ENCODE data around the gene NNT. TPM values are rescaled to one million over a fixed set of nuclear protein-coding genes. Genes with fewer than 3 reads are reported as not detected.
"Not testable (repeated sequence)": the region's sequence is repeated elsewhere in the genome, so short reads cannot be mapped to it uniquely, and the experiment has no call there.

Gene NNT
- total RNA-seq, 1 donor from 2014 or later, result 205 TPM

DNA sequence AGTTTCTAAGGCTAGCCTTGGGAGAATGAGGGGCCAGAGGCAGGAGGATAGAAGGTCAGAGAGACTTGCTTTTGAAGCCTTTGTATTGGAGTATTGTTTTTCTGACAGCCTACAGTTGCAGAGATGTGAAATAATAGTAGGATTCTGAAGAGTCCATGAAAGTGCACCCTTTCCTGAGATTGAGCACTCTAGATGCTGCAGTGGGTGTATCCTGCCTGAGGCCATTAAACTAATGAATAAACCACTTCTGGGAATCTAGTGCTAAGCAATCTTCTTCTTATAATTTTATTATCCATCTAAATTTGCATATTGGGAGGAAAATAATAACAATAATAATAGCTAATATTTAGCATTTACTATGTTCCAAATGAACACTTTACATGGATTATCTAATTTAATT, 19.3 kb upstream of the NNT start:
- no peak for DNase-seq

DNA sequence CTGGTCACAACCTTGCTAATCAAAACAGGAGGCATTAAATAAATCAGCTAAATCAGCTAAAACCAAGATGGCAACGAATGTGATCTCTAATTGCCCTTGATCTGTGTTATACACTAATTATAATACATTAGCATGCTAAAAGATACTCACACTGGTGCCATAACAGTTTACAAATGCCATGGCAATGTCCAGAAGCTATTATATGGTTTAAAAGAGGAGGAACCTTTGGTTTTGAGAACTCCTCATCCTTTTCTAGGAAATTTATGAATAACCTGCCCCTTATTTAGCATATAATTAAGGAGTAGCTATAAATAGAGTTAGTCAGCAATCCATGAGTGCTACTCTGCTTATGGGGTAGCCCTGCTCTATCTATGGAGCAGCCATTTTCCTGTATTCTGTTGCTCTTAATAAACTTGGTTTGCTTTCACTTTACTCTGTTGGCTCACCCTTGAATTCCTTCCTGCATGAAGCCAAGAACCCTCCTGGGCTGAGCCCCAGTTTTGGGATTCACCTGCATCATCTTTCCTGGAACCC, 18.7 kb upstream of the NNT start:
- DNase-seq, result no peak

DNA sequence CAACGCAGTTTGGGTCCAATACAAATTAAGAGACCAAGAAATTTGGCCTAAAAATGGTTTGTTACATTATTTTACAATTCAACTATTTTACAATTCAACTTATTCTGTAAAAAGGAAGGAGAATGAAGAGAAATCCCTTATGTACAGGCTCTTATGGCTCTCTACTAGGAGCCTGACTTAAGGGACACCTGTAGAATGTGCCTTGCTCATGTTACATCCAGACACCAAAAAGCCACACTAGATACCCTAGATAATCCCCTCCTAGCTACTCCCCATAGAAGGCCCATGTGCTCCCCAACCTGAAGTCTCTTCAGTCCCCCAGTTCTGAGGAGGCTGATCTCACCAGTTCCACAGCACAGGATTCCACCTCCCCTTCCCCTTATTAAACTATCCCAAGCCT, 14.1 kb upstream of the NNT start:
- no peak for DNase-seq

DNA sequence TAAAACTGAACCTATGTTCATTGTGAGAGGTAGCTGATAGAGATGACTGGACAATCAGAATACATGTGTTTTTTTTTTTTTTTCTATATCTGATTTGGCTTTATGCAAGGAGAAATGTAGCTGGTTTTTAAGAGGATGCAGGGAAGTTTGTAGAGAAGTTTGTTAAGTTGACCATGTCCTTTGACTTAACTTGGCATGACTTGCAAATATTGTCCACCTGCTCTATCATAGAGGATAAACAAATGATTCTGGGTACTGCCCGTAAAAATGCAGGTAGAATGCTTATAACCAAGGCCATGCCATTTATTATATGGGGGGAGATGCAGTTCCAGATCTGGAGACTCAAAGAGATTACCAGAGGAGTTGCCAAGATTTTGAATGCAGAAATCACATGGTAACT, 13.7 kb upstream of the NNT start:
- no peak for DNase-seq

DNA sequence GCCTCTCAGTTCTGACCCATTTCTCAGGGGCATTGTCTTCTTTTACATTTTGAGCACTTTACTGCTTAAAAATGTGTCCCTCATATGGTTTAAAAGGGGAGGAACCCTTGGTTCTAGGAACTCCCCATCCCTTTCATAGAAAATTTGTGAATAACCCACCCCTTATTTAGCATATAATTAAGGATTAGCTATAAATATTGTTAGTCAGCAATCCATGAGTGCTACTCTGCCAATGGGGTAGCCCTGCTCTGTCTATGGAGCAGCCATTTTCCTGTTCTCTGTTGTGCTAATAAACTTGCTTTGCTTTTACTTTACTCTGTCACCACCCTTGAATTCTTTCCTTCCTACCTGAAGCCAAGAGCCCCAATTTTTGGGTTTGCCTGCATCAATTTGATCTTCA, 12.3 kb upstream of the NNT start:
- DNase-seq, result no peak

DNA sequence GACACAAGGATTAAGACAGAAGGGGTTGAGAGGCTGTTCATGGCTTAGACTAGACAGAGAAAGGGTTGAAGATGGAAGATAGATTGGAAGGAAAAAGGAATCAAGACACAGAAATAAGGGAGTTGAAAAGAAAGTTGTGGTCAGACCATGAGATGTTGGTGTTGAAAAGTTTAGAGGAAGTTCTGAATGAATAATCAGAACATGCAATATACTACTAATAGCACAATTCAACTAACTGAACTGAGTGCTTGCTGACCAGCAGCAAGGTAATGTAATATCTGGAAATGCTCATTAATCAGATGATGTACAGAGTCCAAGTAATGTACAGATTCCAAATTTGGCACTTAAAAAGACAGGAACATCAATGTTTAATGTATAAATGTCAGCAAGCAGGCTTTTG, 10.6 kb upstream of the NNT start:
- DNase-seq, result no peak

DNA sequence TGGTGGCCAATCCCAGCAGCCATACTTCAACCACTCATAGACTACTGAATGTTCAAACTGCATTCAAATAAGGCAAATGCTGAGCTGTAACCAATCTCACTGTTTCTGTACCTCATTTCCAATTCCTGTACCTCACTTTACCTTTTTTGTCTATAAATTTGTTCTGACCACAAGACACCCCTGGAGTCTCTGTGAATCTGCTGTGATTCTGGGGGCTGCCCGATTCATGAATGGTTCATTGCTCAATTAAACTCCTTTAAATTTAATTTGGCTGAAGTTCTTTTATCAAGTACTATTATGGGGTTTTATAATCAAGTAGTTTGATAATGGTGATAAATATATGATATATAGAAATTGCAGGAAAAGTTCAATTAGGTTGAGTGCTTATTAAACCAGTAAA, 4.1 kb upstream of the NNT start:
- DNase-seq, result not testable (repeated sequence)

DNA sequence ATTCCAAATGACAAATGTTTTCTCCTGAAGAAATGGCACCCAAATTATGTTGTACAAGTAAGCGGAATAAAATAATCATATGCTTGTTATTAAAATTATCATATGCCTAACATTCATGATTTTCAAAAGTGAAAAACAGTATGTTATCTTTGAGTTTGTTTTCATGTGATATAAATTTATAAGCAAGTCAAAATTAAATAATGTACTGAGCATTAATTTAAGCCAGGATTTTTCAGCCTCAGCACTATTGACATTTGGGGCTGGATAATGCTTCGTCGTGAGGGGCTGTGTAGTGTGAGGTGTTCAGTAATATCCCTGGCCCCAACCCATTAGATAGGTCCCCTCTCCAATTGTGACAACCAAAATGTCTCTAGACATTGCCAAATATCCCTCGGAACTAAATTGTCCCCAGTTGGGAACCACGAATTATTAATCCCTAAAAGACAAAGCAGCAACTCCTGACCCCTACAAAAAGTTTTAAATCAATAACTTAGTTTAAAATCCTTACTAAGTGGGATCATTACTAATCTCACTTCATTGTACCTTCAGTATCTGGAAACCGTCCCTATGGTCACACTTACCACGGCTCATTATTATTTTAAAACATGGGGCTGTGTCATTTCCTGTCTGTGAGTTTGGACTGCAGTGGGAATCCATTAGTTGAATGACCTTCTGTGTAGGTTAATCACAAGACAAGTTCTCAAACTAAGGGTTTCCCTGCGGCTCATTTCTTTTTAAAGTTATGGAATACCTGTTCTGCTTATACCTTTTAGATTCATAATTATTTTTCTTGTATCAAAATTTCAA, 1.3 kb upstream of the NNT start:
- DNase-seq, result peak; percentile 47

DNA sequence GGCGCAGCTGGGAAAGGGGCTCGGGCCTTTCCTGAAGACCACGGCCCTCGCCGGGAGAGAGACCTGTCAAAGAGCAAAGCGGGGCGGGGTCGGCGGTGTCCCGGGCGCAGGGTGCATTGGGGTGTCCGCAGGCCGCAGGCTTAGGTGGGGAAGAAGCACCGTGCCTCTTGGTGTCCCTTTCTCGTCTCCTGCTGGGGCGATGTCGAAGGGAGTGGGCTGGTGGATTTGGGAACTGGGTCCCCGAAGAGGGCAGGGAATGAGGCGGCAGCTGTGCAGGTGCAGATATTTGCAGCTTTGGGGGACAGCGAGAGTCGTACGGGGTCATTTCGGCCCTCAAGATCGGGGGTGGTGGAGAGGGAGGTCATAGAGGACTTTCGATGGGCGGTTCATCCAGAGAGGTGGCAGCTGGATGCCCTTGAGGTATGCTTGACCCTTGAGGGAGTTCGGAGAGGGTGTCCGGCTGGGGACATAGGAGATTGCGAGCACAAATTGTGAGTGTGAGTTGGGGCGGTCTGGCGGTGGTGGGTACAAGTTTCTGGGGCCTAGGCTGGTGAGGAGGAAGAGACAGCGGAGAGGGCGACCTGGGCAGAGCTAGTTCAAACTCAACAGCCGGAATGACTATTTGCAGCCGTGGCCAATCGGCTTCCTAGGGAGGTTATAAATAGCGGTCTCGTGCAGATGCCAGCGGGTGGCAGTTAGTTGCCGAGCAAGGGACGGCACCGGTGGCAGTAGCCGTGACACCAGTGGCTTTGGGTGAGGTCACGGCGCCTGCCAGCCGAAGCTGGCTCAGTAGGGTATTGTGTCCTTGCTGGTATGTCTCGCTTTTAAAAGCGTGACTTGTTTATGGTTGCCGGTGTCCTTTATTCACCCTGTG, 601 bp downstream of the NNT start:
- peak; percentile 77 for DNase-seq

DNA sequence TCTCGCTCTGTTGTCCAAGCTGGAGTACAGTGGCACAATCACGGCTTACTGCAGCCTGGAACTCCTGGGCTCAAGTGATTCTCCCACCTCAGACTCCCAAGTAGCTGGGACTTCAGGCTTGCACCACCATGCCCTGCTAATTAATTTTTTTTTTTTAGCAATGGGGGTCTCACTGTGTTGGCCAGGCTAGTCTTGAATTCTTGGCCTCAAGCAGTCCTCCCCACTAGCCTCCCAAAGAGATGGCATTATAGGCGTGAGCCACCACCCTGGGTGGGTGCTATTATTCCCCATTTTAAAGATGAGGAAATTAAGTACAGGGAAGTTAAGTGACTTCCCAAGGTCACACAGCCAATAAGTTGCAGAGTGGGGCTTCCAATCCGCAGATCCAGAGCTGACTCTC, 1.7 kb downstream of the NNT start:
- DNase-seq, result no peak

DNA sequence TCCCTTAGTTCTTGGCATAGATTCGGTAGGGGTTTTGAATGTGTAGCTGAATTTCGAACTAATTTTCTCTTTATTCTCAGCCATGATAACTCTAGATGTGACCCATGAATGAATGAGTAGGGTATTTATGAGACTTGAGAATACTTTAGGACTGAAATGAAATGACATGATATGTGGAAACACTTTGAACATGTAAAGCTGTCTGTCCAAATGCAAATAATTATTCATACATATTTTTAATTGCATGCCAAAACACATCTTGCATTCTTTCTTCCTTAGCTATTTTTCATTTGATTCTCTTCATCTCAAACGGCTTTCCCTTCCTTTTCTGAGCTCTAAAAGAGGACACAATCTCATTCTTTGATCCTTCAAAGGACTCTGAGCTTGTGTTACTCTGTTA, 3.4 kb downstream of the NNT start:
- DNase-seq, result no peak

DNA sequence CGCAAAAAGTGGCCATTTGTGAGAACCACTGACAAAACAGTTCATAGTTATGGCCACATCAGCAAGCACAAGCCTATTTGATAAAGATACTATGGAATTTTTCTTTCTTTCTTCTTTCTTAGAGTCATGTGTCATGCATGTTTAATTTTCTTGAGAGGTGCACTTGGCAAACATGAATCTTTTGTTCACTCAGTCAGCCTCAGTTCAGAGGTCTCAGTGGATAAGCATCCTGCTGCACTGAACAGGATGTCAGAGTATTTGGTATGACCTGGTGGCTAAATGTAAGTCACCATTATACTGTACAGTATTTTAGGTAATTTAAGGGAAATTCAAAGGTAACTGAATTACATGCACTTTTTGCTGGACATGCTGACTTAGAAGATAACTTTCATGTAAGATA, 5.4 kb downstream of the NNT start:
- no peak for DNase-seq

DNA sequence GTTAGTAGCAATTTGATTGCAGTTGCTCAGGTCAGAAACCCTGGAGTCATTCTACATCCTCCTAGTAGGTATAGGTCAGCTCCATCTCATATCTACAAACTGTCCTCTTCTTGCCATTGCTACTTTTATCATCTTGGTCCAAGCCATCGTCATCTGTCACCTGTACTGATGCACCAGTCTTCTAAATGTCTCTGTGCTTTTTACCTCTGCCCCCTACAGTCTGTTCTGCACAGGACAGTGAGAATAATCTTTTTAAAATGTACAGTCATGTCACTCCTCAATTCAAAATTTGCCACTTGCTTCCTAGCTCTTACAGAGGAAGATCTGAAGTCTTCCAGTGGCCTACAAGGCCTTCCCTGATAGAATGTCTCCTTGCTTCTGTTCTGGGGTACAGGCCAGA, 6.8 kb downstream of the NNT start:
- no peak for DNase-seq

DNA sequence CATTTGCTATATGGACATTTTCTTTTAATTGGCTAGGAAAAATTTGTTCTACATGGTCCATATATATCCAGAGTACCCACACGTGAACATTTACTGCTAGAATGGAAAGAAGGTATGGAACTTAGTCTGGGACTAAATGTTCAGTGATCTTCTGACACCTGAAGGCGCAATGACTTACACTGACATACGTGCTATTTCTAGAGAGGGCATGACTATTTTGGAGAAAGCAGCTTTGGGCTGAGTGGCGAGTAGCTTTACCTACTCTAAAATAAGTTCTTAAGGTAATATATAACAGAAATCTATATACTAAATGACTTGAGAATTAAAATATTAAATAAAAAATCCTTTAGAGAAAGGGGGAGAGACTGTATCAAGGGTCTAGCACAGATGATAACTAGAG, 10.4 kb downstream of the NNT start:
- no peak for DNase-seq

DNA sequence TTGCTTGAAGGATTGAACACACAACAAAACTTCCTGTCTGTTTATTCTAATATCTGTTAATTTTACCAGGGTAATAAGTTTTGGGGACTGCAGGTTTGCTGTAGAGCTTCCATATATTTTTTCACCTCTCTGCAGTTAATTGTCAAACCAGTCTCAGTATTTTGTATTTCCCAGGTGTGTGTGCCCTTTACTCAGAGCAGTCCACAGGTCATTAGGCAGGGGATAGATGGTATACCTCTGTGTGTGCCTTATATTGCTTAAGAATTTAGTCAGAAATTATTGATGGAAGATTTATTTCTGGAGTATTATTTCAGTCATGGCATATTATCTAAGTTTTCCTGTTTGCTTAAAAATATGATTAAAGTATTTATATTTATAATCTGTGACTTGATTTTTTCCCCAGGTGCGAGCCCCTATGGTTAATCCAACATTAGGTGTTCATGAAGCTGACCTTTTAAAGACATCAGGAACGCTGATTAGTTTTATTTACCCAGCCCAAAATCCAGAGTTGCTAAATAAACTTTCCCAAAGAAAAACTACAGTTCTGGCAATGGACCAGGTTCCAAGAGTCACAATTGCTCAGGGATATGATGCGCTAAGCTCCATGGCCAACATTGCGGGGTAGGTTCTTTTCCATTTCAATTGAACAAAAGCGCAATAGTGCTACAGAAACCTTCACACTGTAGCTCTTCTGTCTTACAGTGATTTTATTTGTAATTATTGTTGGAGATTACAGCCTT, 12.6 kb downstream of the NNT start:
- DNase-seq, result no peak

DNA sequence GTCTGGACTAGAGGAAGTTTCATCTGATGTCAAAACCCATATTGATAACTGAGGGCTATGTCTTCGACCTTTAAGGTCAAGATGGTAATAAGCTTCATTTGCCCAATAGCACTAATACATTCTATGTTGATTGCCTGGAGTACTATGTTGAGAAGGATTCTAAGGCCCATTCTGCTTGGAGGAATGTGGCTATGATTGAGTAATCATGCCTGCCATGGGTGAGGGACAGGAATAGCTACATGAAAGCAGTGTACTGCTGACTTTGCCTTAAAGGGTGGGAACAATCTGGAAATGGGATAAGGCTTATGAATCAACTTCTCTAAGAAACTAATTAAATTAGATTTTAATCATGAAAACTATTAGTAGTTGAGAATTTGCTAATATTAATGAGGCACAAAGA, 13.6 kb downstream of the NNT start:
- DNase-seq, result no peak

DNA sequence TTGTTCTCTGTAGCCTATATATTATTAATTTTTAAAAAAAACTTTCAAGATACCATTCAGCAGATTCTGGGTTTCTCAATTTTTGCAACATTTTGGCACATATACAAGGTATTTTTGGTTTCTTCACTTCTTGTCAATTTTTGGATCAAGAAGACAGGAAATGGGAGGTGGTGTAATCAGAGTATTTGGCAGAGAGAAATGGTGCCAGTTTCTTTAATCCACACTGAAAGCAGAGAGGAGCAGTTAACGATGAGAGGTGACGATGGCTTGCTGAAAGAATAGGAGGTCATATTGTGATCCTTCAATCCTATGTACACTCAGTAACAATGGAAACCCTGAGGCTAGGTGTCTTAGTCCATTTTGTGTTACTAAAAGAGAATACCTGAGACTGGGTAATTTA, 16.4 kb downstream of the NNT start:
- DNase-seq, result no peak

DNA sequence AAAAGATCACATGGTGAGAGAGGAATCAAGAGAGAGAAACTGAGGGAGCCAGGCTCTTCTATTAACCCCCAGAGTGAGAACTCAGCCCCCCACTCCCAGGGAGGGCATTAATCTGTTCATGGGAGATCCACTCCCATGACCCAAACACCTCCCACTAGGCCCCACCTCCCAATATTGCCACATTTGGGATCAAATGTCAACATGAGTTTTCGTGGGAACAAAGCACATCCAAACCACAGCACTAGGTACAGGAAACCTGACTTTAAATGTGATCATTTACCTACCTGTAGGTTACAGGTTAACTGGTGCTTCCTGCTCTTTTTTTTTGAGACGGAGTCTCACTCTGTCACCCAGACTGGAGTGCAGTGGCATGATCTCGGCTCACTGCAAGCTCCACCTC, 16.9 kb downstream of the NNT start:
- DNase-seq, result no peak

DNA sequence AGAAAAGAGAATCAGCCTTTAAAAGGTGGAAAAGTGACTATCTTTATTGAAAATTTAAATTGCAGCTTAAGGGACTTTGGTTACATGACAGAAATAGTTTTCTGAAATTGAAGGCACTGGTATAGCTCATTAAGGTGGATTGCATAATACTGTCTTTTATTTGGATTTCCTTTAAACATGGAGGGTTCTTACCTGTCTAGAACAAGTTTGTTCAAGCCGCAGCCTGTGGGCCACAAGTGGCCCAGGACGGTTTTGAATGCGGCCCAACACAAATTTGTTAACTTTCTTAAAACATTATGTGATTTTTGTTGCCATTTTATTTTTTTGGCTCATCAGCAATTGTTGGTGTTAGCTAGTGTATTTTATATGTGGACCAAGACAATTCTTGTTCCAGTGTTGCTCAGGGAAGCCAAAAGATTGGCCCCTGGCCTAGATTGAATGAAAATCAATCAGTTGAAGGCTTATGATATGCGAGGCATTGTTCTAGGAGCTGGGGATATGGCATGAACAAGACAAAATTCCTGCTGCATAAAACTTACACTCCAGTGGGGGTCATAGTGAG, 18.0 kb downstream of the NNT start:
- no peak for DNase-seq

DNA sequence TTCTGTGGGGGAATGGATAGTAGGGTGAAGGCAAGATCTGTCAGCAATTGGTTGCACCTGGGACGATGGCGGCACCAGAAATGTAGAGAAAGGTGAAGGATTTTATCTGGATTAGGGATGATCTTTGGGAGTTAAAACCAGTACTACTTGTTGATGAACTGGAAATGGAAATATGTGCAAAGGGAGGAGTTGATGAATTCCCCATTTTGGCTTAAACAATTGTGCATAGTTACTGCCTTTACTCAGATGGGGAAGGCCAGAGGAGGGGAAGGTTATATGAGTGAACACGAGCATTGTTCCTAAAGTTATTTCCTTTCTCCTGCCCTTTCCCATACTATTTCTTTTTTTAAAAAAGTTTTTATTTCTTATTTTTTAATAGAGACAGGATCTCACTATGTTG, 19.1 kb downstream of the NNT start:
- DNase-seq, result no peak

DNA sequence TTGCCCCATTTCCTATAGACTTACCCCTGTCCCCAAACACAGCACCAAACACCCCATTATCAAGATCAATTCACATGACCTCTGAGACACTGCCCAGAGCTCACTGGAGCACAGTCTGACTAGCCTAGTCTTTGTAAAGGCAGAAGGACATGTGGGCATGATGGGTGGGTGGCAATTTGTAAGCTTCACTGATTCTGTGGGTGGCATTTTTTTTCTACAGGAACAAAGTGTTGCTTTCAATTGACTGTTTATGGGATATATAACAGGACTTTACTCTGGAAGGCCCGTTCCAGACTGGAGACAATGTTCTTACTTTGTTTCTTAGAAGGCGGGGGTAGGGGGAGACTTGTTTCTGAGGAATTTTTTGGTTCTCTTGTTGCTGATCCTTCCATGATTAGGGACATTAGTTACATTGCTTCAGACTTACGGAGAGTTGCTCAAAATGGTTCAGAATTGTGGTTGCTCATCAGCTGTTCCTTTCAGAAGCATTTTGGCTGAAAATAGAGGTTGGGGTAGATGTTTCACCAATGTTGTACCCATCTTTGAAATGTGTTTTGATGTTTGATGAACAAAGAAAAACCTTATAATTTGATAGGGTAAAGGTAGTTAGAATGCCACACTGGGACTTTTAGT, 20.2 kb downstream of the NNT start:
- no peak for DNase-seq

DNA sequence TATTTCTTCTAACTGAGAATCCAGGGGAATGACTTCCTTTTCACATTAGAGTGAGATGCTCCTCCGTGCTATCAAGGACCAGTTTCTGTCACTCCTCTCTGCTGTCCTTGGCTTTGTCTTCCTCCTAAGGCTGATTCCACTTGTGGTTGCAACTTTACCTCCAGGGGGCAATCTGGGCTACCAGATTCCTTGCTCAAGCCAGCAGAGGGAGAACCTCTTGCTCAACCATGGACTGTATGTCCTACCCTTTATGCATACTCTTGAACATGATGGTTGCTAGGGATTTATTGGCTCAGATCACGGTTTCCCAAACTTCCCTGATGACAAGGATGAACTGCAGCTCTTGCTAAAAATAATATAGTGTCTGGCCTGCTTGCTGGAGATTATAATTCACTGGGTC, 24.0 kb downstream of the NNT start:
- no peak for DNase-seq

All from tongue (tissue), 2 donors.